Testis (tissue), 2 donors: ENCODE results near the gene INHBE.

Experiments
- CTCF ChIP-seq, 3 experiments: fragments of 450-650 bp in 2 of 3; fragments of 200-600 bp in 1 of 3; sonication (generic) in 1 of 3; IDR thresholded peaks; one replicate each; pipeline ENCODE4 v1.5.1; 2016 to 2019; ENCODE audit warnings: antibody characterized with exemption in 3 of 3, mild to moderate bottlenecking in 2 of 3, moderate library complexity in 1 of 3
- POLR2A ChIP-seq: fragments of 450-650 bp; IDR thresholded peaks from one replicate; pipeline ENCODE4 v1.6.1; 2017; ENCODE audit warnings: antibody characterized with exemption, mild to moderate bottlenecking, moderate library complexity

DNA sequence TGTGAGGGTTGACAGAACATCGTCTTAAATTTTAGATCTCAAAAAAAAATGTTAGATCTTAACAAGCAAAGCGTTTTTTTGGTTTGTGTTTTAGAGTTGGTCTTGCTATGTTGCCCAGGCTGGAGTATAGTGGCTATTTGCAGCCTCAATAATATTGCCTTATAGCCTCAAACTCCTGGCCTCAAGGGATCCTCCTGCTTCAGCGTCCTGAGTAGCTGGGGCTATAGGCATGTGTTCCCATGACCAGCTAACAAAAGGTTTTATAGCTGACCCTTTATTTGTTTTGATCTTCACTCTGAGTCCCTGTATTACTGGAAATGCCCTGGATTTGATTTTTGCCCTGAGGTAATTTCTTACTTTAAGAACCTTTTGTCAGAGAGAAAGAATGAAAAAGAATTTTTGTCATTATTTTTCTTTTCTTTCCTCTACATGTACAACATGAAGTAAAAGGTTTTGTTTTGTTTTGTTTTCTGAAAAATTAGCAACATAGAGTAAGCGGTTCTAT lies 15.3 kb upstream of the INHBE start:
- TF ChIP-seq POLR2A = no peak
- no peak for TF ChIP-seq CTCF (IDR thresholded peaks at IDR 0.05)
